ENCODE results near the gene CMSS1. TPM values are rescaled to one million over a fixed set of nuclear protein-coding genes. Genes with fewer than 3 reads are reported as not detected.
A peak's percentile ranks its signal among the peaks of the same experiment; 100 is the strongest.

Gene CMSS1
- total and polyA plus RNA-seq, 12 donors: 16.2 to 75.6 (median 33.0) TPM

GRCh38 chr3:100151024-100151707 lies 333.5 kb downstream of the CMSS1 start:
- no peak for TF ChIP-seq POLR2A (IDR thresholded peaks at IDR 0.05)
- no peak for TF ChIP-seq CTCF (IDR thresholded peaks at IDR 0.05)
- Histone ChIP-seq H3K36me3 (replicated peaks in 1 of 2) (no peaks in the 10 kb centered on the region), H3K4me3 (no peak overlapping the region), H3K9me3 (replicated peaks in 1 of 3) (peaks cover 0 to 7% (median 3%) of the 10 kb centered on the region in 3 donors), H3K27me3 (no peaks in the 10 kb centered on the region), H3K27ac (peak overlapping the region; percentile 15 to 70 (median 58)), H3K4me1 (replicated peaks in 1 of 2) (peaks cover 0 to 21% of the 10 kb centered on the region in 2 donors)
- DNase-seq: peak in 3 of 7 donors; percentile 11 to 34 (median 26)
- intact Hi-C loops (cut with DNase I): loop anchor here in 1 of 2 donors (10.0 kb wide), 1 partner anchor 76 kb away; no protein-coding TSS in a partner anchor
- WGBS, 4 donors: 81 to 91% (median 85%) methylated on average over 8 of the region's 8 CpGs

- WGBS, 4 donors: 89 to 98% (median 96%) methylated on average over 1 of the region's 1 CpG
- Histone ChIP-seq H3K4me1 (replicated peaks in 1 of 2) (peaks cover 8 to 35% of the 10 kb centered on the region in 2 donors), H3K36me3 (replicated peaks in 1 of 2) (no peaks in the 10 kb centered on the region), H3K4me3 (no peak overlapping the region), H3K9me3 (replicated peaks in 1 of 3) (peaks cover 0 to 7% (median 3%) of the 10 kb centered on the region in 3 donors), H3K27me3 (no peaks in the 10 kb centered on the region), H3K27ac (no peak overlapping the region)
- intact Hi-C loops (cut with DNase I): loop anchor here in 1 of 2 donors (10.0 kb wide), 1 partner anchor 79 kb away; no protein-coding TSS in a partner anchor
- no peak for DNase-seq
- no peak for TF ChIP-seq POLR2A (IDR thresholded peaks at IDR 0.05)
- no peak for TF ChIP-seq CTCF (IDR thresholded peaks at IDR 0.05)
Measured at GRCh38 chr3:100154171-100154570, 336.5 kb downstream of the CMSS1 start.

- H3K9me3 ChIP-seq (replicated peaks in 1 of 3): peaks cover 0 to 7% (median 3%) of the 10 kb centered on the region in 3 donors
- DNase-seq: no peak
- H3K4me3 ChIP-seq: no peak overlapping the region
- peaks cover 8 to 45% of the 10 kb centered on the region in 2 donors for H3K4me1 ChIP-seq (replicated peaks in 1 of 2)
- no peak overlapping the region for H3K27ac ChIP-seq
- H3K27me3 ChIP-seq: no peaks in the 10 kb centered on the region
- H3K36me3 ChIP-seq (replicated peaks in 1 of 2): no peaks in the 10 kb centered on the region
- intact Hi-C loops (cut with DNase I): loop anchor here in 1 of 2 donors (10.0 kb wide), 1 partner anchor 80 kb away; no protein-coding TSS in a partner anchor
- no peak for TF ChIP-seq CTCF (IDR thresholded peaks at IDR 0.05)
- no peak for TF ChIP-seq POLR2A (IDR thresholded peaks at IDR 0.05)
Measured at GRCh38 chr3:100155128-100155527, 337.5 kb downstream of the CMSS1 start.

- Histone ChIP-seq H3K4me1 (replicated peaks in 1 of 2) (peaks cover 8 to 45% of the 10 kb centered on the region in 2 donors), H3K36me3 (replicated peaks in 1 of 2) (no peaks in the 10 kb centered on the region), H3K27me3 (no peaks in the 10 kb centered on the region)
Measured at GRCh38 chr3:100155590-100155989, 337.9 kb downstream of the CMSS1 start.

More at GRCh38 chr3:100155590-100155989, 337.9 kb downstream of the CMSS1 start:
- intact Hi-C loops (cut with DNase I): loop anchor here in 1 of 2 donors (10.0 kb wide), 1 partner anchor 81 kb away; no protein-coding TSS in a partner anchor
- Histone ChIP-seq H3K4me3 (no peak overlapping the region), H3K9me3 (replicated peaks in 1 of 3) (peaks cover 0 to 7% (median 3%) of the 10 kb centered on the region in 3 donors), H3K27ac (no peak overlapping the region)
- no peak for DNase-seq
- TF ChIP-seq POLR2A (IDR thresholded peaks at IDR 0.05): no peak
- TF ChIP-seq CTCF (IDR thresholded peaks at IDR 0.05): no peak

Data from adrenal gland (tissue), 12 donors.